ENCODE results near the gene ANK2.

- TF ChIP-seq EZH2 (IDR thresholded peaks at IDR 0.05; ENCODE audit: borderline replicate concordance, low read depth, low read length, severe bottlenecking): no peak
- no peak for TF ChIP-seq CTCF (IDR thresholded peaks at IDR 0.05; ENCODE audit: borderline replicate concordance, extremely low read depth, low read length, poor library complexity, severe bottlenecking)
These were observed 333.8 kb downstream of the ANK2 start for GRCh38 chr4:113383111-113383785.
